Activated CD4-positive, CD25-positive, alpha-beta regulatory T cell (primary cell): ENCODE results near the gene ABCD3.
"Not testable (repeated sequence)": the region's sequence is repeated elsewhere in the genome, so short reads cannot be mapped to it uniquely, and the experiment has no call there.

Source experiments
- DNase-seq, 4 experiments: peaks; one replicate each; lab custom pipeline; 2025; lab: John Stamatoyannopoulos, UW

The ABCD3 gene

GRCh38 chr1:94417978-94418663 is at the start of gene ABCD3:
TSS of gene ABCD3 (plus strand) at chr1:94418389. CDS start at chr1:94418479, 90 bp downstream.
- DNase-seq = peak; percentile 91 to 96 (median 94)

- not testable (repeated sequence) for DNase-seq
These were observed 45.4 kb upstream of the ABCD3 start for GRCh38 chr1:94372771-94373170.

DNA sequence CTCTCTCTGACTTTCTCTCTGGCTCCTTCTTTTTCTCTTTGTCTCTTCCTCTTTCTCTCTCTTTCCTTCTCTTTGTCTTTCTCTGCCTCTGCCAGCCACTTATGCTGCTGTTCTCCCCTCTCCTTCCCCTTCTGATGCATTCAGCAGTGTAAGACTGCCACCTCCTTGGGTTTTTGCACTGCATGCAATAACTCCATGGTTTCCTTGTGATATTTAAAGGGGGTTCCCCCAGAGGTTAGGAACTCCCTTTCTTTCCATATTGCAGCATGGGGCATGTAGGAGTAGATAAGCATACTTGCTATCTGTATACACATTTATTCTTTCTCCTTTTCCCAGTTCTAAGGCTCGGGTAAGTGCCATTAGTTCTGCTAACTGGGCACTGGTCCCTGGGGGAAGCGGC is 44.9 kb upstream of the ABCD3 start:
- not testable (repeated sequence) for DNase-seq

- DNase-seq = not testable (repeated sequence)
These were observed 42.5 kb upstream of the ABCD3 start for GRCh38 chr1:94375666-94376065.

DNA sequence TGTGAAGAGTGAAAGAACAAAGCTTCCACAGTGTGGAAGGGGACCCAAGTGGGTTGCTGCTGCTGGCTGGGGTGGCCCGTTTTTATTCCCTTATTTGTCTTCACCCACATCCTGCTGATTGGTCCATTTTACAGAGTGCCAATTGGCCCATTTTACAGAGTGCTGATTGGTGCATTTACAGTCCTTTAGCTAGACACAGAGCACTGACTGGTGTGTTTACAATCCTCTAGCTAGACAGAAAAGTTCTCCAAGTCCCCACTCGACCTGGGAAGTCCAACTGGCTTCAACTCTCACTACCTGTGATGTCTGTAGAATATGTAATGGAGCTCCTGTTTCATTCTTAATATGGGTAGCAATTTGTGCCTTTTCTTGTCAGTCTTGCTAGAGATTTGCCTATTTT is 39.7 kb upstream of the ABCD3 start:
- DNase-seq = not testable (repeated sequence)

DNA sequence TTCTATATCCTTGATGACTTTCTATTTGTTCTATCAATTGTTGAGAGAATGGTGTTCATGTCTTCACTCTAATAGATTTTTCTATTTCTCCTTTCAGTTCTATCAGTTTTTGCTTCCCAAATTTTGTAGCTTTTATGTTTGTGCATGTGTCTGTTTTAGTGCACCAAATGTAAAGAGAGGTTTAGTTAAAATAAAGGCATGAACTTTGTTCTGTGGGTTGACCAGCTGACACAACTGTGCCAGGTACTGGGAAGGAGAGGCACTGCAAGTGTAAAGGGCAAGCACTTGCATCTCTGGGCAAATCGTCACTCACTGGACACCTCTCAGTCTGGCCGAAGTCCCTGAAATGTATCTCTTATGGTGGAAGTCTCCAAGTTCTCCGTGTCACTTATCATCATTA is 38.6 kb upstream of the ABCD3 start:
- DNase-seq = no peak

DNA sequence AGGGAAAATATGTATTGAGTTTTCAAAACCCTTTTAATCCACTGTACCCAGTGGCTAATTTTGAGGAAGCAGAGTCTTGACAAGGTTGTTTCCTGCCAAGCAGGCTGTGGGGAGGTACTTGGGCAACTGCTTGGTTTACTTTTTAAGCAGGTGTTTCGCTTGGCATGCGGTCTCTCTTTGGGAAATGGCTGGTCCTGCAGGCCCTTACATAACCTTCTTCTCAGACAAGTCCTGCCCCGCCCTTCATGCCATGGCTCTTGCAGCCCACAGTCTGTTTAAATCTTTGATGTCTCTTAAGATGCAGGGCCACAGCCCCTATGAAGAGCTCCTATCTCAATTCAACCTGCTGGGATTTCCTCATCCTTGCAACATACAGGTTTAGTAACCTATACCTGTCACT is 36.0 kb upstream of the ABCD3 start:
- no peak for DNase-seq

- DNase-seq = no peak
These were observed 34.2 kb upstream of the ABCD3 start for GRCh38 chr1:94383966-94384408.

- no peak for DNase-seq
These were observed 33.5 kb upstream of the ABCD3 start for GRCh38 chr1:94384485-94385265.

- no peak for DNase-seq
These were observed 32.8 kb upstream of the ABCD3 start for GRCh38 chr1:94385308-94385929.

- DNase-seq = no peak
These were observed 28.9 kb upstream of the ABCD3 start for GRCh38 chr1:94389298-94389697.

DNA sequence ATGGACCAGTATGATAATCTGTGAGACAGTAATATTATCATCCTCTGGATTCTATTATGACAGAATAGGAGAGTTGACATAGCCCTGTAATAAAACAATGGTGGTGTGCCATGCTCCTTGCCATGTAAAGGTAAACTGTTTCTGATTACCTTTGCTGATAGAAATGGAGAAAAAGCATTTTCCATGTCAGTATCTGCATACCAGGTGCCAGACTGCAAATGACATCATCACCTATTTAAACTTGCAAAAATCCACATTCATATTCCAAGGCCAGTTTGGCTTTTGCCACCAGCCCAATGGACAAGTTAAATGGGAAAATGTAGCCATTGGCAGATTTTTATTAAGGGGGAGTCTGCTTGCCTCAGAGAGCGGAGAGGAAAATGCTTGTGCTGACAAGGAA is 23.9 kb upstream of the ABCD3 start:
- no peak for DNase-seq

DNA sequence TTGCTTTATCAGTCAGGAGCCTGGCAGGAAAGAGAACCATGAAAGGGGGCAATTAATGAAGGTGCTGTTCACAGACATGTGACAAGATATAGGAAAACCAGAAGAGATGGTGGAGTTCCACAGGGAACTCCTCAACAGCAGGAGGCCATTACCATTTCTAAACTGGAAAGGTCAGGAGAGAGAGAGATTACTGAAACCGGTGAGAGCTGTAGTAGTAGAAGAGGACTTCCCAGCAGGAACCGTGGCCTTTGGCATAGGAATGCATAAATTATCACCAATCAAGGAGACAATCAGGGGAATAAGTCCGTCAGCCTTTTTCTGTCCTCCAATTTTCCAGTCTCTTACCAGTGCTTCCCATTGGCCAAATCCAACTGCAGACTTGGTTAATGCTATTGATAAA is 23.0 kb upstream of the ABCD3 start:
- DNase-seq = no peak

GRCh38 chr1:94395748-94396309 is 22.4 kb upstream of the ABCD3 start:
- no peak for DNase-seq

- DNase-seq = no peak
These were observed 21.7 kb upstream of the ABCD3 start for GRCh38 chr1:94396356-94397010.

GRCh38 chr1:94398356-94398755 is 19.8 kb upstream of the ABCD3 start:
- DNase-seq = no peak

- no peak for DNase-seq
These were observed 18.7 kb upstream of the ABCD3 start for GRCh38 chr1:94399453-94399852.

GRCh38 chr1:94401206-94401605 is 17.0 kb upstream of the ABCD3 start:
- no peak for DNase-seq

GRCh38 chr1:94406446-94406845 is 11.7 kb upstream of the ABCD3 start:
- DNase-seq = no peak

- DNase-seq = no peak
These were observed 9.9 kb upstream of the ABCD3 start for GRCh38 chr1:94408104-94408830.

DNA sequence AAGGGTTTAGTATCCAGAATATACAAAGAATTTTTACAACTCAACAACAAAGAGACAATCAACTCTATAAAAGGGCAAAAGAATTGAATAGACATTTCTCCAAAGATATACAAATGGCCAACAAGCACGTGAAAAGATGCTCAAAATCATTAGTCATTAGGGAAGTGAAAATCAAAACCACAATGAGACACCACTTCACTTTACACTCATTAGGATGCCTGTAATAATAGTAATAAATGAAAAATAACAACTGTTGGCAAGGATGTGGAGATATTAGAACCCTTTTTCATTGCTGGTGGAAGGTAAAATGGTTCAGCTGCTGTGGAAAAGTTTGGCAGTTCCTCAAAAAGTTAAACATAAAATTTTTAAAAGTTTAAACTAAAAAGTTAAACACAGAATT is 7.0 kb upstream of the ABCD3 start:
- no peak for DNase-seq
